Activated CD8-positive, alpha-beta memory T cell treated with anti-CD3 and anti-CD28 coated beads, Interleukin-2, amount 10 ng/mL, durations not matched to agents 7 days and 5 days (primary cell): ENCODE results near the gene TNPO1. TPM values are rescaled to one million over a fixed set of nuclear protein-coding genes. Genes with fewer than 3 reads are reported as not detected.

Experiments
- ATAC-seq: fragments of 150-1000 bp; cut with Tn5 transposase; one replicate; pipeline ENCODE4 v1.10.0; 2021; ENCODE audit warnings: moderate library complexity
- CTCF ChIA-PET: fragments of 350-600 bp; sonication (Branson Sonifier 250); formaldehyde crosslinking; loops from one replicate; lab custom pipeline; 2021; ENCODE audit warnings: antibody characterized with exemption; lab: Charles Lee
- DNase-seq: peaks from one replicate; pipeline ENCODE4 v3.0.0-alpha.2; 2020
- H3K27ac Mint-ChIP-seq: one replicate; pipeline ENCODE4 v1.8.0; 2021; ENCODE audit warnings: mild to moderate bottlenecking, mixed read lengths
- H3K27me3 Mint-ChIP-seq: one replicate; pipeline ENCODE4 v1.8.0; 2021; ENCODE audit warnings: mixed read lengths
- H3K36me3 Mint-ChIP-seq: one replicate; pipeline ENCODE4 v1.8.0; 2021; ENCODE audit warnings: mild to moderate bottlenecking, mixed read lengths
- H3K4me1 Mint-ChIP-seq: one replicate; pipeline ENCODE4 v1.8.0; 2021; ENCODE audit warnings: mixed read lengths
- H3K4me3 Mint-ChIP-seq: one replicate; pipeline ENCODE4 v1.8.0; 2021; ENCODE audit warnings: mild to moderate bottlenecking, moderate library complexity, mixed read lengths
- H3K9me3 Mint-ChIP-seq: one replicate; pipeline ENCODE4 v1.8.0; 2022; ENCODE audit warnings: low read depth, mixed read lengths
- total RNA-seq, 2 experiments: library from RNA; stranded (reverse); gene quantifications; one replicate each; pipeline ENCODE4 v1.2.3, GENCODE V29; 2021

The TNPO1 gene
- total RNA-seq, 2 experiments from 2014 or later, result 87.8 to 89.6 TPM

- no peak for DNase-seq
- H3K4me3 Mint-ChIP-seq, result no peak overlapping the region
- no peak for ATAC-seq
- H3K27me3 Mint-ChIP-seq, result peaks cover 2% of the 10 kb centered on the region
- H3K27ac Mint-ChIP-seq, result no peak overlapping the region
- H3K9me3 Mint-ChIP-seq, result no peaks in the 10 kb centered on the region
- no peaks in the 10 kb centered on the region for H3K4me1 Mint-ChIP-seq
- CTCF ChIA-PET, result interaction anchor here (4.4 kb wide), 1 partner anchor 13 kb away, joined by 26 read pairs; no protein-coding TSS in a partner anchor
- no peaks in the 10 kb centered on the region for H3K36me3 Mint-ChIP-seq
Observed at GRCh38 chr5:72831685-72832084, 15.2 kb downstream of the TNPO1 start.

DNA sequence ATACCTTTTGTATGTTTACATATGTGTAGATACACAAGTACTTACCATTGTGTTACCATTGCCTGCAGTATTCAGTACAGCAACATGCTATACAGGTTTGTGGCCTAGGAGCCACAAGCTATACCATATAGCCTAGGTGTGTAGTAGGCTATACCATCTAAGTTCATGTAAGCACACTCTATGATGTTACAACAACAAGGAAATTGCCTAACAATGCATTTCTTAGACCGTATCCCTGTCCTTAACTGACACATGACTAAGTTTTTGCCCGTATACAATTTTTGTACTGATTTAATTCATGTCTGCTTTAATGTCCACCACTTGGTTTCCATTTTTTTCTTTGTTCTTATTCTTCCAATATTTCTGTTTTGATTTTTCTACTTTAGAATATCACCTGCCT lies 18.5 kb downstream of the TNPO1 start:
- Mint-ChIP-seq H3K36me3 (no peaks in the 10 kb centered on the region), H3K27me3 (peaks cover 2% of the 10 kb centered on the region), H3K9me3 (no peaks in the 10 kb centered on the region), H3K4me3 (no peak overlapping the region), H3K27ac (no peak overlapping the region), H3K4me1 (no peaks in the 10 kb centered on the region)
- DNase-seq (no peak), ATAC-seq (no peak)
- CTCF ChIA-PET, result interaction anchor here (1.4 to 1.5 kb wide), 2 partner anchors 9 to 18 kb away, joined by 3 to 4 read pairs; partner anchors contain the start of gene TNPO1

DNA sequence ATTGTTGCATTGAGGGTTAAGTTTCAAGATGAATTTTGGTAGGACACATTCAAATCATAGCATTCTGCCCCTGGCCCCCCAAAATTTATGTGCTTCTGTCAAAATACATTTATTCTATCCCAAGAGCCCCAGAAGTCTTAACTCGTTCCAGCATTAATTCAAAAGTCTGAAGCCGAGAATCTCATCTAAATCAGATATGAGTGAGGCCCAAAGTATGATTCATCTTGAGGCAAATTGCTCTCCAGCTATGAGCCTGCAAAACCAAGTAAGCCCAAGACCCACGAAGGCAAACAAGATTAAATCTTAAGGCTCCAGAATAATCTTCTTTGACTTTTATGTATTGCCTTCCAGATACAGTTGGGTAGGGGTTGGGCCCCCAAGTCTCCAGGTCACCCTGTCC lies 19.2 kb downstream of the TNPO1 start:
- CTCF ChIA-PET, result interaction anchor here (0.9 kb wide), 1 partner anchor 17 kb away, joined by 3 read pairs; no protein-coding TSS in a partner anchor
- Mint-ChIP-seq H3K4me3 (no peak overlapping the region), H3K4me1 (no peaks in the 10 kb centered on the region), H3K9me3 (no peaks in the 10 kb centered on the region), H3K27me3 (peaks cover 2% of the 10 kb centered on the region), H3K27ac (no peak overlapping the region), H3K36me3 (no peaks in the 10 kb centered on the region)
- DNase-seq (no peak), ATAC-seq (no peak)

- Mint-ChIP-seq H3K4me1 (no peaks in the 10 kb centered on the region), H3K36me3 (no peaks in the 10 kb centered on the region), H3K27ac (no peak overlapping the region), H3K9me3 (no peaks in the 10 kb centered on the region), H3K27me3 (peaks cover 2% of the 10 kb centered on the region), H3K4me3 (no peak overlapping the region)
- CTCF ChIA-PET, result no interaction called here
- DNase-seq (no peak), ATAC-seq (no peak)
Observed at GRCh38 chr5:72836810-72837209, 20.3 kb downstream of the TNPO1 start.

- Mint-ChIP-seq H3K4me3 (no peak overlapping the region), H3K27ac (no peak overlapping the region), H3K27me3 (peaks cover 2% of the 10 kb centered on the region), H3K4me1 (no peaks in the 10 kb centered on the region), H3K9me3 (no peaks in the 10 kb centered on the region), H3K36me3 (no peaks in the 10 kb centered on the region)
- ATAC-seq, result no peak
- no peak for DNase-seq
- CTCF ChIA-PET, result no interaction called here
Observed at GRCh38 chr5:72837524-72838096, 21.1 kb downstream of the TNPO1 start.

- no peak for ATAC-seq
Observed at GRCh38 chr5:72840041-72840440, 23.6 kb downstream of the TNPO1 start.

GRCh38 chr5:72841756-72842535 lies 25.5 kb downstream of the TNPO1 start:
- Mint-ChIP-seq H3K4me3 (no peak overlapping the region), H3K4me1 (peaks cover 7% of the 10 kb centered on the region)
- DNase-seq, result no peak

More at GRCh38 chr5:72840041-72840440, 23.6 kb downstream of the TNPO1 start:
- CTCF ChIA-PET, result interaction anchor here (2.3 kb wide), 1 partner anchor 21 kb away, joined by 6 read pairs; no protein-coding TSS in a partner anchor
- DNase-seq, result no peak
- no peak overlapping the region for H3K27ac Mint-ChIP-seq
- H3K27me3 Mint-ChIP-seq, result peaks cover 2% of the 10 kb centered on the region
- H3K4me3 Mint-ChIP-seq, result no peak overlapping the region
- no peaks in the 10 kb centered on the region for H3K36me3 Mint-ChIP-seq
- peaks cover 6% of the 10 kb centered on the region for H3K4me1 Mint-ChIP-seq
- H3K9me3 Mint-ChIP-seq, result no peaks in the 10 kb centered on the region

DNA sequence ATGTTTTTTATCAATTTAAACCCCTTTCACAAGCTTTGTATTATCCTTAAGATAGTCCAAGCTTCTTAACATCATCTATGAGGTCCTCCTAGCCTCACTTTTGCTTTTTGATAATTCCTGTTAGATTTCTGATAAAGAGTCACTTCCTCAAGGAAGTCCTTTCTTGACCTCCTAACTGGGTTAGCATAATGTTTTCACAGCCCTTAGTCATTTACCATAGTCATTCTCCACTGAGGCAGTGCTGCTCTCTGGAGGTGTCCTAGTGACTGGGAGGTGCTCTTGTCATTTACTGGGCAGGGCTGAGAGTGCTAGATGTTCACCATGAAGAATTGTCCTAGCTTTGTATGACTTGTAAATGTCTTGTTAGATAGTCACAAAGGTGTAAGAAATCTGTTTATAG lies 26.4 kb downstream of the TNPO1 start:
- Mint-ChIP-seq H3K36me3 (no peaks in the 10 kb centered on the region), H3K4me1 (peaks cover 16% of the 10 kb centered on the region), H3K9me3 (no peaks in the 10 kb centered on the region), H3K27me3 (peaks cover 2% of the 10 kb centered on the region), H3K4me3 (no peak overlapping the region), H3K27ac (no peak overlapping the region)
- ATAC-seq, result no peak
- no peak for DNase-seq
- CTCF ChIA-PET, result interaction anchor here (0.9 to 2.4 kb wide), 4 partner anchors 19 to 1260 kb away, joined by 3 to 8 read pairs (median 5); partner anchors contain the start of gene TNPO1

More at GRCh38 chr5:72841756-72842535, 25.5 kb downstream of the TNPO1 start:
- no peaks in the 10 kb centered on the region for H3K9me3 Mint-ChIP-seq
- no peaks in the 10 kb centered on the region for H3K36me3 Mint-ChIP-seq
- no peak overlapping the region for H3K27ac Mint-ChIP-seq
- no peak for ATAC-seq
- H3K27me3 Mint-ChIP-seq, result peaks cover 2% of the 10 kb centered on the region
- CTCF ChIA-PET, result interaction anchor here (1.3 to 2.4 kb wide), 3 partner anchors 23 to 231 kb away, joined by 6 to 8 read pairs (median 7); partner anchors contain the start of gene TNPO1

GRCh38 chr5:72844218-72844603 lies 27.8 kb downstream of the TNPO1 start:
- ATAC-seq, result no peak
- DNase-seq, result no peak
- Mint-ChIP-seq H3K4me1 (peaks cover 17% of the 10 kb centered on the region), H3K9me3 (no peaks in the 10 kb centered on the region), H3K27me3 (no peaks in the 10 kb centered on the region), H3K4me3 (no peak overlapping the region), H3K27ac (no peak overlapping the region), H3K36me3 (peaks cover 1% of the 10 kb centered on the region)
- CTCF ChIA-PET, result interaction anchor here (0.8 to 2.4 kb wide), 2 partner anchors 10 to 233 kb away, joined by 3 to 8 read pairs; no protein-coding TSS in a partner anchor

DNA sequence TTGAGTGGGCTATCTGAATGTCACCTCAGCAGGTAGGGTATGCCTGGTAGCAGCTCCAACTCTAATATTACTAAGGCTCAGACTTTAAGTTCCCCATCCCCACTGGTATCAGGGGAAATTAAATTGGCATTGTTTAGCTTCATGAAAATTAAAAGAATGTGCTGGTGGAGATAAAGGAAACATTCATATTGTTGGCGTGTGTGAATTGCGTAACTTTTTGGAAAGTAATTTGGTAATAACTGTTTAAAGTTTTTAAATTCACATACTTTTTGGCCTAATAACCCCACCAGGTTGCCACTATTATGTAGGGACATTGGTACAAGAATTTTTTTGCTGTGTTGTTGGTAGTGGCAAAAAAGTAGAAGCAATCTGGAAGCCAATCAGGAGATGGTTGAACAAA lies 29.4 kb downstream of the TNPO1 start:
- no peaks in the 10 kb centered on the region for H3K27me3 Mint-ChIP-seq
- H3K4me3 Mint-ChIP-seq, result no peak overlapping the region
- CTCF ChIA-PET, result interaction anchor here (0.7 to 1.0 kb wide), 2 partner anchors 19 to 26 kb away, joined by 3 to 4 read pairs; no protein-coding TSS in a partner anchor
- DNase-seq, result no peak
- no peaks in the 10 kb centered on the region for H3K9me3 Mint-ChIP-seq
- no peak for ATAC-seq
- H3K4me1 Mint-ChIP-seq, result peaks cover 29% of the 10 kb centered on the region
- peaks cover 10% of the 10 kb centered on the region for H3K36me3 Mint-ChIP-seq
- H3K27ac Mint-ChIP-seq, result no peak overlapping the region

DNA sequence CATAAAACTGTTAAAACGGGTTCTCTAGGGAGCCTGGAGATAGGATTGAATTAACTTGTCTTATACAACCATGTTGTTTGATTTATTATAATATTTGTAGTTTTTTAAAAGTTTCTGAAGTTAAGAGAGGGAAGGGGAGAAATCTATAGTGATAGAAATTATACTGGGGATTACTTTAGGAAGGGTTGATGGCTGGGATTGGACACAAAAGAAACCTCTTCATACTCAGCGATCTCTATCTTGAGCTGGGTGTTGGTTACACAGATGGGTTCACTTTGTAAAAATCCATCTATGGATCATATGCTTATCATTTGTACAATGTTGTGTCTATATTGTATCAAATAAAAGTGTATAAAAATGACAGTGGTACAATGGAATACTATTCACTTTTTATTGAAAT lies 30.0 kb downstream of the TNPO1 start:
- peaks cover 33% of the 10 kb centered on the region for H3K4me1 Mint-ChIP-seq

DNA sequence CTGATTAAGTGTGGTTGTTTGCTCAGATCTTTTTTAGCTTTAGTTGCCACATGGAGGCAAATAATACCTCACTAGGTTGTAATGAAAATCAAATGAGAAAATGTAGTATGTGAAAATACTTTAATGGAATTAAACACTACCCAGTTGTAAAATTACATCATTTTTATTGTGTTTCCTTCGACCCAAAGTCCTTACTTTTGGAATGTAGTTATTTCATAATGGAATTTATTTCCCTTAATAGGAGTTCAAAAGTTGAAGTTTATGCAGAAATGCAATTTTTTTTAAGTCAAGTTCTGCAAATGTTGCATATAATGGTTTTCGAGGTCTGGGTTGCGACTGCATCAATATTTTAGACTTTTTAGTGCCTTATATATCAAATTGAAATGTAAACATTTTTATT lies 31.0 kb downstream of the TNPO1 start:
- Mint-ChIP-seq H3K36me3 (peaks cover 11% of the 10 kb centered on the region), H3K4me3 (peak overlapping the region; percentile 97), H3K9me3 (no peaks in the 10 kb centered on the region), H3K4me1 (peaks cover 41% of the 10 kb centered on the region), H3K27me3 (no peaks in the 10 kb centered on the region), H3K27ac (peak overlapping the region; percentile 95)
- DNase-seq (no peak), ATAC-seq (no peak)
- CTCF ChIA-PET, result no interaction called here

More for the DNA sequence above, 30.0 kb downstream of the TNPO1 start:
- H3K27ac Mint-ChIP-seq, result no peak overlapping the region
- H3K27me3 Mint-ChIP-seq, result no peaks in the 10 kb centered on the region
- ATAC-seq, result no peak
- H3K36me3 Mint-ChIP-seq, result peaks cover 10% of the 10 kb centered on the region
- DNase-seq, result no peak
- CTCF ChIA-PET, result no interaction called here
- H3K4me3 Mint-ChIP-seq, result no peak overlapping the region
- no peaks in the 10 kb centered on the region for H3K9me3 Mint-ChIP-seq

GRCh38 chr5:72847989-72848473 lies 31.6 kb downstream of the TNPO1 start:
- Mint-ChIP-seq H3K4me3 (peak overlapping the region; percentile 97), H3K27me3 (no peaks in the 10 kb centered on the region), H3K36me3 (peaks cover 14% of the 10 kb centered on the region), H3K4me1 (peaks cover 41% of the 10 kb centered on the region), H3K9me3 (no peaks in the 10 kb centered on the region), H3K27ac (peak overlapping the region; percentile 95)
- ATAC-seq, result peak; percentile 83
- DNase-seq, result peak; percentile 92
- CTCF ChIA-PET, result interaction anchor here (2.5 kb wide), 1 partner anchor 29 kb away, joined by 10 read pairs; no protein-coding TSS in a partner anchor
